Suprapubic skin (tissue), 4 donors: ENCODE data around the gene PRKCQ. TPM values are rescaled to one million over a fixed set of nuclear protein-coding genes. Genes with fewer than 3 reads are reported as not detected.

Source experiments
- DNase-seq, 2 donors: peaks; one replicate each; pipeline ENCODE4 v3.0.0-alpha.2; 2019; ENCODE audit warnings: low spot score in 2 of 2
- H3K27ac ChIP-seq: fragments of 200-600 bp; sonication (generic); one replicate; pipeline ENCODE4 v1.5.1; 2019
- H3K27me3 ChIP-seq: fragments of 200-600 bp; sonication (generic); one replicate; pipeline ENCODE4 v1.5.1; 2019
- H3K36me3 ChIP-seq: fragments of 200-600 bp; sonication (generic); one replicate; pipeline ENCODE4 v1.5.1; 2019
- H3K4me1 ChIP-seq: fragments of 200-600 bp; sonication (generic); one replicate; pipeline ENCODE4 v1.5.1; 2019
- H3K4me3 ChIP-seq: fragments of 200-600 bp; sonication (generic); one replicate; pipeline ENCODE4 v1.5.1; 2019; ENCODE audit warnings: mild to moderate bottlenecking
- H3K9me3 ChIP-seq: fragments of 200-600 bp; sonication (generic); one replicate; pipeline ENCODE4 v1.5.1; 2019
- CTCF ChIP-seq, 2 donors: fragments of 200-600 bp in 1 of 2; fragments of 450-650 bp in 1 of 2; sonication (generic) in 1 of 2; IDR thresholded peaks; one replicate each; pipeline ENCODE4 v1.5.1; 2016 to 2019; ENCODE audit warnings: antibody characterized with exemption in 2 of 2, mild to moderate bottlenecking in 1 of 2, moderate library complexity in 1 of 2
- EP300 ChIP-seq: sonication (generic); formaldehyde crosslinking; IDR thresholded peaks from one replicate; pipeline ENCODE4 v1.6.1; 2017; ENCODE audit warnings: antibody characterized with exemption
- POLR2A ChIP-seq, 2 donors: fragments of 450-650 bp; IDR thresholded peaks; one replicate each; pipeline ENCODE4 v1.6.1; 2017; ENCODE audit warnings: antibody characterized with exemption in 2 of 2, mild to moderate bottlenecking in 2 of 2, moderate library complexity in 2 of 2
- POLR2AphosphoS5 ChIP-seq, 3 donors: sonication (generic); formaldehyde crosslinking; IDR thresholded peaks; one replicate each; pipeline ENCODE4 v1.6.1; 2017; ENCODE audit warnings: antibody characterized with exemption in 3 of 3
- WGBS: methylation state at CpG from one replicate; pipeline ENCODE4 v1.1.5; 2018; 5-methylcytosine and 5-hydroxymethylcytosine counted together
- total RNA-seq, 4 donors: library from RNA; depleted of rRNA; stranded (reverse); fragments of >200 nt; gene quantifications; one replicate each; pipeline ENCODE4 v1.1.0, GENCODE V29; 2016

PRKCQ gene
- total RNA-seq, 4 donors from 2014 or later: 0.51 to 1.0 TPM; not detected in 2

GRCh38 chr10:6542999-6543430 lies 37.1 kb downstream of the PRKCQ start:
- H3K4me1 ChIP-seq: no peaks in the 10 kb centered on the region
- no peak overlapping the region for H3K27ac ChIP-seq
- no peak overlapping the region for H3K4me3 ChIP-seq
- no peak for TF ChIP-seq POLR2A (IDR thresholded peaks at IDR 0.05)
- no peak for TF ChIP-seq EP300
- no peak for TF ChIP-seq POLR2AphosphoS5 (IDR thresholded peaks at IDR 0.05)
- no peak for TF ChIP-seq CTCF (IDR thresholded peaks at IDR 0.05)
- no peaks in the 10 kb centered on the region for H3K36me3 ChIP-seq
- 39% methylated on average over 9 of the region's 9 CpGs for WGBS
- no peaks in the 10 kb centered on the region for H3K27me3 ChIP-seq
- no peaks in the 10 kb centered on the region for H3K9me3 ChIP-seq
- no peak for DNase-seq

GRCh38 chr10:6539833-6540232 lies 40.2 kb downstream of the PRKCQ start:
- Histone ChIP-seq H3K27me3 (peaks cover 8% of the 10 kb centered on the region), H3K4me1 (no peaks in the 10 kb centered on the region), H3K9me3 (no peaks in the 10 kb centered on the region), H3K36me3 (no peaks in the 10 kb centered on the region), H3K4me3 (no peak overlapping the region), H3K27ac (no peak overlapping the region)
- DNase-seq: no peak
- TF ChIP-seq EP300 (no peak), POLR2AphosphoS5 (IDR thresholded peaks at IDR 0.05) (no peak), CTCF (IDR thresholded peaks at IDR 0.05) (no peak), POLR2A (IDR thresholded peaks at IDR 0.05) (no peak)

- Histone ChIP-seq H3K27me3 (peaks cover 8% of the 10 kb centered on the region), H3K4me3 (no peak overlapping the region), H3K27ac (no peak overlapping the region), H3K9me3 (no peaks in the 10 kb centered on the region), H3K36me3 (no peaks in the 10 kb centered on the region), H3K4me1 (no peaks in the 10 kb centered on the region)
- TF ChIP-seq CTCF (IDR thresholded peaks at IDR 0.05) (no peak), EP300 (no peak), POLR2AphosphoS5 (IDR thresholded peaks at IDR 0.05) (no peak), POLR2A (IDR thresholded peaks at IDR 0.05) (no peak)
- DNase-seq: no peak
- 39% methylated on average over 5 of the region's 5 CpGs for WGBS
These were observed 42.3 kb downstream of the PRKCQ start for GRCh38 chr10:6537770-6538169.

- peaks cover 8% of the 10 kb centered on the region for H3K27me3 ChIP-seq
- no peak for DNase-seq
- no peaks in the 10 kb centered on the region for H3K36me3 ChIP-seq
- H3K4me1 ChIP-seq: no peaks in the 10 kb centered on the region
- no peak overlapping the region for H3K27ac ChIP-seq
- no peaks in the 10 kb centered on the region for H3K9me3 ChIP-seq
- TF ChIP-seq POLR2A (IDR thresholded peaks at IDR 0.05) (no peak), POLR2AphosphoS5 (IDR thresholded peaks at IDR 0.05) (no peak), CTCF (IDR thresholded peaks at IDR 0.05) (no peak), EP300 (no peak)
- WGBS: 76% methylated on average over 2 of the region's 3 CpGs
- no peak overlapping the region for H3K4me3 ChIP-seq
These were observed 44.0 kb downstream of the PRKCQ start for GRCh38 chr10:6536102-6536501.

GRCh38 chr10:6535156-6535764 lies 44.8 kb downstream of the PRKCQ start:
- no peak for DNase-seq
- Histone ChIP-seq H3K4me1 (no peaks in the 10 kb centered on the region), H3K9me3 (no peaks in the 10 kb centered on the region), H3K27me3 (peaks cover 8% of the 10 kb centered on the region), H3K4me3 (no peak overlapping the region), H3K27ac (no peak overlapping the region), H3K36me3 (no peaks in the 10 kb centered on the region)
- TF ChIP-seq POLR2A (IDR thresholded peaks at IDR 0.05): no peak
- TF ChIP-seq CTCF (IDR thresholded peaks at IDR 0.05): no peak
- TF ChIP-seq POLR2AphosphoS5 (IDR thresholded peaks at IDR 0.05): no peak
- no peak for TF ChIP-seq EP300
- 93% methylated on average over 11 of the region's 11 CpGs for WGBS
